Pancreas (tissue), 10 donors: ENCODE measurements around the gene CRLF2. TPM values are rescaled to one million over a fixed set of nuclear protein-coding genes. Genes with fewer than 3 reads are reported as not detected.
"Not testable (repeated sequence)": the region's sequence is repeated elsewhere in the genome, so short reads cannot be mapped to it uniquely, and the experiment has no call there.

Source experiments
- ATAC-seq, 4 donors: fragments of 200-7000 bp; cut with Tn5 transposase; one replicate each; pipeline versions ENCODE4 v1.8.0 to v1.9.1; 2020; ENCODE audit warnings: mild to moderate bottlenecking in 4 of 4, moderate library complexity in 4 of 4
- DNase-seq, 6 donors: peaks; one replicate each; pipeline ENCODE4 v3.0.0-alpha.2; 2020
- FAIRE-seq: peaks from 2 replicates; lab custom pipeline; 2012; peaks lifted over from hg19 to GRCh38; lab: Jason Lieb, UNC
- H3K27ac ChIP-seq, 4 donors: fragments of 200-600 bp; sonication (generic); 1 replicate in 3 of 4; 2 replicates in 1 of 4; pipeline versions ENCODE4 v1.5.0 to v1.8.0; 2020
- H3K27me3 ChIP-seq, 4 donors: fragments of 200-600 bp; one replicate each; pipeline ENCODE4 v1.8.0; 2021
- H3K36me3 ChIP-seq, 3 donors: fragments of 200-600 bp; sonication (generic) in 1 of 3; one replicate each; pipeline versions ENCODE4 v1.5.0 to v1.8.0; 2020 to 2021
- H3K4me1 ChIP-seq, 3 donors: fragments of 200-600 bp; one replicate each; pipeline ENCODE4 v1.8.0; 2021
- H3K4me3 ChIP-seq, 4 donors: fragments of 200-600 bp; sonication (generic) in 2 of 4; one replicate each; pipeline versions ENCODE4 v1.5.0 to v1.8.0; 2020 to 2021
- H3K9me3 ChIP-seq, 4 donors: fragments of 200-600 bp; one replicate each; pipeline ENCODE4 v1.8.0; 2021
- CTCF ChIP-seq, 4 donors: fragments of 200-600 bp; sonication (generic) in 3 of 4; IDR thresholded peaks; one replicate each; pipeline versions ENCODE4 v1.5.0 to v1.8.0; 2021; ENCODE audit warnings: antibody characterized with exemption in 4 of 4
- WGBS, 2 donors: extraction: QIAGEN DNeasy Blood & Tissue Kit; methylation state at CpG; one replicate each; pipeline ENCODE4 v1.1.7; 2013; 5-methylcytosine and 5-hydroxymethylcytosine counted together
- intact Hi-C, 3 donors: fragments of 100-400 bp; cut with DNase I; formaldehyde crosslinking; loops; one replicate each; pipeline versions ENCODE4 v1.11.1 to v1.14.2; 2022
- polyA plus RNA-seq, 2 donors: library from polyadenylated mRNA; stranded (reverse); fragments of 200-250 nt; gene quantifications; one replicate each; pipeline ENCODE4 v1.2.3, GENCODE V29; 2013
- total RNA-seq, 6 donors: library from RNA; stranded (reverse); fragmentation: NEBNext Ultra II Directional in 4 of 6; extraction: Animal tissue kit (Norgen Biotek cat#: 25700) in 4 of 6; gene quantifications; one replicate each; pipeline versions ENCODE4 v1.2.1 to v1.2.4, GENCODE V29; 2021 to 2023
- donor health status: healthy with polysubstance abuse.
- donor health status: DM: no; HTN: no; CAD: no; lungs with moderate emphysema.
- donor health status: DM: no; HTN: no; CAD: no.
- donor health status: control.
- donor health status: control.
- donor health status: Bipolar disorder and iron deficiency.
- donor health status: DM: yes; HTN: yes; CAD: no.
- donor health status: DM: no; HTN: no; CAD: no.
- donor health status: DM: no; HTN: no; CAD: no.
- donor health status: DM: yes; HTN: yes; CAD: no.

Gene CRLF2
- total and polyA plus RNA-seq, 8 donors: 0.07 to 0.12 TPM; not detected in 6

GRCh38 chrX:1182211-1182610, 30.2 kb downstream of the CRLF2 start:
- intact Hi-C loops: no loop called here
- FAIRE-seq (no peak), DNase-seq (no peak), ATAC-seq (no peak)
- TF ChIP-seq CTCF (IDR thresholded peaks at IDR 0.05): no peak
- H3K27me3 ChIP-seq: no peaks in the 10 kb centered on the region
- WGBS, 2 donors: 63 to 72% methylated on average over 4 of the region's 4 CpGs
- no peaks in the 10 kb centered on the region for H3K36me3 ChIP-seq
- no peaks in the 10 kb centered on the region for H3K4me1 ChIP-seq
- H3K4me3 ChIP-seq: no peak overlapping the region
- H3K9me3 ChIP-seq: no peaks in the 10 kb centered on the region
- H3K27ac ChIP-seq: no peak overlapping the region

GRCh38 chrX:1181661-1182060, 30.8 kb downstream of the CRLF2 start:
- H3K4me3 ChIP-seq, FAIRE-seq, DNase-seq, H3K27ac ChIP-seq, H3K4me1 ChIP-seq, H3K36me3 ChIP-seq, intact Hi-C loops, ATAC-seq, H3K9me3 ChIP-seq, H3K27me3 ChIP-seq: not testable (repeated sequence)
- WGBS, 2 donors: 74 to 79% methylated on average over 14 of the region's 14 CpGs

GRCh38 chrX:1181170-1181569, 31.3 kb downstream of the CRLF2 start:
- no peak for DNase-seq
- WGBS, 2 donors: 67 to 84% methylated on average over 11 of the region's 11 CpGs
- FAIRE-seq: no peak
- intact Hi-C loops: no loop called here
- ATAC-seq: no peak
- no peaks in the 10 kb centered on the region for H3K4me1 ChIP-seq
- no peak for TF ChIP-seq CTCF (IDR thresholded peaks at IDR 0.05)
- H3K4me3 ChIP-seq: no peak overlapping the region
- H3K9me3 ChIP-seq: no peaks in the 10 kb centered on the region
- no peak overlapping the region for H3K27ac ChIP-seq
- H3K36me3 ChIP-seq: no peaks in the 10 kb centered on the region
- no peaks in the 10 kb centered on the region for H3K27me3 ChIP-seq

GRCh38 chrX:1178580-1179057, 33.8 kb downstream of the CRLF2 start:
- Histone ChIP-seq H3K36me3 (no peaks in the 10 kb centered on the region), H3K9me3 (no peaks in the 10 kb centered on the region), H3K27ac (no peak overlapping the region), H3K4me3 (no peak overlapping the region), H3K27me3 (no peaks in the 10 kb centered on the region), H3K4me1 (no peaks in the 10 kb centered on the region)
- intact Hi-C loops: no loop called here
- WGBS, 2 donors: 39 to 40% methylated on average over 20 of the region's 20 CpGs
- DNase-seq (no peak), FAIRE-seq (no peak), ATAC-seq (no peak)
- TF ChIP-seq CTCF (IDR thresholded peaks at IDR 0.05): no peak

GRCh38 chrX:1176531-1177320, 35.7 kb downstream of the CRLF2 start:
- DNase-seq: peak in 1 of 6 donors; percentile 14
- ATAC-seq: not testable (repeated sequence)

GRCh38 chrX:1174609-1175545, 37.6 kb downstream of the CRLF2 start:
- H3K9me3 ChIP-seq, DNase-seq: not testable (repeated sequence)

More at GRCh38 chrX:1176531-1177320, 35.7 kb downstream of the CRLF2 start:
- 80 to 89% methylated on average over 33 of the region's 33 CpGs for WGBS, 2 donors
- H3K36me3 ChIP-seq, H3K4me3 ChIP-seq, intact Hi-C loops, H3K27me3 ChIP-seq, FAIRE-seq, H3K27ac ChIP-seq, H3K4me1 ChIP-seq, H3K9me3 ChIP-seq: not testable (repeated sequence)

GRCh38 chrX:1173435-1173834, 39.0 kb downstream of the CRLF2 start:
- H3K9me3 ChIP-seq, ATAC-seq, H3K4me3 ChIP-seq, H3K36me3 ChIP-seq, H3K4me1 ChIP-seq, H3K27ac ChIP-seq, H3K27me3 ChIP-seq, intact Hi-C loops, FAIRE-seq: not testable (repeated sequence)
- peak in 1 of 6 donors; percentile 14 for DNase-seq
- 51 to 59% methylated on average over 18 to 20 of the region's 22 CpGs for WGBS, 2 donors

More at GRCh38 chrX:1174609-1175545, 37.6 kb downstream of the CRLF2 start:
- H3K4me1 ChIP-seq, intact Hi-C loops, H3K27me3 ChIP-seq, H3K4me3 ChIP-seq, FAIRE-seq, H3K27ac ChIP-seq, H3K36me3 ChIP-seq, ATAC-seq: not testable (repeated sequence)
- 71 to 80% methylated on average over 12 to 15 of the region's 17 CpGs for WGBS, 2 donors
